ENCODE measurements around the gene LRPAP1. TPM values are rescaled to one million over a fixed set of nuclear protein-coding genes. Genes with fewer than 3 reads are reported as not detected.

LRPAP1 gene
- total RNA-seq, 1 donor from 2014 or later = 53.7 TPM

DNA sequence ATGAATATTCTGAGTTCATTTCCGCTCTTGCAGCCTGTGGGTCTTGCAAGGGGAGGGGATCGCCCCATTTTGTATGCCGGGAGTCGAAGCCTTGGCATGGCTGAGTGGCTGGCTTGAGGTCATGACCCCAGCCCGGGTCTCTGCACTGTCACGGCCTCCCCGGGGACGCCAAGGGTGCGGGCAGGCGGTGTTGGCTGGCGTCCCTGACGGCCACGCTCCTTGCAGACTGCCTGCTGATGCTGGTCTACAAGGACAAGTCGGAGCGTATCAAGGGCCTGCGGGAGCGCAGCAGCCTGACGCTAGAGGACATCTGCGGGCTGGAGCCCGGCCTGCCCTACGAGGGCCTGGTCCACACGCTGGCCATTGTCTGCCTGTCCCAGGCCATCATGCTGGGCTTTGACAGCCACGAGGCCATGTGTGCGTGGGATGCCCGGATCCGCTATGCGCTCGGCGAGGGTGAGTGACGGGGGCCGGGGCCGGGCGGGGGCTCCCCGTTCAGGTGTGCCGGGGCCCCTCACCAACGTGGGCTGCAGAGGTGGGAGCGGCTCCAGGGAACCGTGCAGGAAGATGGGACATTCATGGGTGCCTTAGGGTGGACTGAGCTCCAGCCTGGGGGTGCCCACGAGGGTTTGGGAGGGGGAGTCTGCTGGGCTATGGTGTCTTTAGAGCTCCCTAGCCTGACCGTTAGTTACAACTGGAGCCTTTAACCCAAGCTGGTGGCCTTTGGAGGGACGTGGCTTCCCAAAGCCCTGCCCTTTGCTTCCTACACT, 58.9 kb downstream of the LRPAP1 start:
- FAIRE-seq (no peak), DNase-seq (ENCODE audit: low read depth) (no peak)
- H3K4me3 ChIP-seq (ENCODE audit: low read depth, low read length) = no peak overlapping the region
- TF ChIP-seq, protein P1, sequence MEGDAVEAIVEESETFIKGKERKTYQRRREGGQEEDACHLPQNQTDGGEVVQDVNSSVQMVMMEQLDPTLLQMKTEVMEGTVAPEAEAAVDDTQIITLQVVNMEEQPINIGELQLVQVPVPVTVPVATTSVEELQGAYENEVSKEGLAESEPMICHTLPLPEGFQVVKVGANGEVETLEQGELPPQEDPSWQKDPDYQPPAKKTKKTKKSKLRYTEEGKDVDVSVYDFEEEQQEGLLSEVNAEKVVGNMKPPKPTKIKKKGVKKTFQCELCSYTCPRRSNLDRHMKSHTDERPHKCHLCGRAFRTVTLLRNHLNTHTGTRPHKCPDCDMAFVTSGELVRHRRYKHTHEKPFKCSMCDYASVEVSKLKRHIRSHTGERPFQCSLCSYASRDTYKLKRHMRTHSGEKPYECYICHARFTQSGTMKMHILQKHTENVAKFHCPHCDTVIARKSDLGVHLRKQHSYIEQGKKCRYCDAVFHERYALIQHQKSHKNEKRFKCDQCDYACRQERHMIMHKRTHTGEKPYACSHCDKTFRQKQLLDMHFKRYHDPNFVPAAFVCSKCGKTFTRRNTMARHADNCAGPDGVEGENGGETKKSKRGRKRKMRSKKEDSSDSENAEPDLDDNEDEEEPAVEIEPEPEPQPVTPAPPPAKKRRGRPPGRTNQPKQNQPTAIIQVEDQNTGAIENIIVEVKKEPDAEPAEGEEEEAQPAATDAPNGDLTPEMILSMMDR (IDR thresholded peaks at IDR 0.05; ENCODE audit: insufficient read depth, low read length, severe bottlenecking) = no peak
- H3K27me3 ChIP-seq (ENCODE audit: control insufficient read depth, insufficient read depth, low read length) = peaks cover 41% of the 10 kb centered on the region
- H3K36me3 ChIP-seq (ENCODE audit: control insufficient read depth, insufficient read depth, low read length) = no peaks in the 10 kb centered on the region

DNA sequence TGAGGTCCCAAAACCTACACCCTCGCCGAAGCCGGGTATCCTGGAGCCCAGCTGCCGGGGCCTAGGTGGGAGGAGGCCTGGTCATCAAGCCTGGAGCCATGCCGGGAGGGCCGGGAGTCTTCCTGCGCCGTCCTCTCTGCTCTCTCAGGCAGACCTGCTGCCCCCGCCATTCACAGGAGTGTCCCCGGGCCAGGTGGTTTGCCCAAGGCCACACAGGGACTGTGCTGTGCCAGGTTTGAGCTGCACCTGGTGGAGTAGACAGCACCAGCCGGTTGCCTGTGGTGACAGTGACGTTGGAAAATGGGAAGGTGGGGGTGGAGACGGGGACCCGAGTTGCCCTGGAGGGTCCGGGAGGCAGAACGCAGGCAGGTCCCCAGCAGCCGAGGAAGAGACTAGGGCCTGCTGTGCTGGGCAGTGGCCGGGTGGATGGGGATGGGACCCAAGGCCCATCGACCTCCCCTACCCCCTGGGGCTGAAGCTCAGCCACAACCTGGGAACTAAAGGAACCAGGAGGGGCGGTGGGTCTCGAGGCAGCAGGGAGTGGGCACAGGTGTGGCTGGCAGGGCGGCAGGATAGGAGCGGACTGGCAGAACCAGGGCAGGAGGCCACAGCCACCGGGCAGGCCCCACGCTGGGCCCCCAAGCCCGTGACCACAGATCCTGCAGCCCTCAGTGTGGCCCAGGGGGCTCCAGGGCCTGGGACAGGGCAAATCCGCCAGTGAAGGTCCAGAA, 59.6 kb downstream of the LRPAP1 start:
- Histone ChIP-seq H3K4me3 (ENCODE audit: low read depth, low read length) (no peak overlapping the region), H3K27me3 (ENCODE audit: control insufficient read depth, insufficient read depth, low read length) (peaks cover 38% of the 10 kb centered on the region), H3K36me3 (ENCODE audit: control insufficient read depth, insufficient read depth, low read length) (no peaks in the 10 kb centered on the region)
- TF ChIP-seq, protein P1 (IDR thresholded peaks at IDR 0.05; ENCODE audit: insufficient read depth, low read length, severe bottlenecking) = no peak
- FAIRE-seq (no peak), DNase-seq (ENCODE audit: low read depth) (no peak)

DNA sequence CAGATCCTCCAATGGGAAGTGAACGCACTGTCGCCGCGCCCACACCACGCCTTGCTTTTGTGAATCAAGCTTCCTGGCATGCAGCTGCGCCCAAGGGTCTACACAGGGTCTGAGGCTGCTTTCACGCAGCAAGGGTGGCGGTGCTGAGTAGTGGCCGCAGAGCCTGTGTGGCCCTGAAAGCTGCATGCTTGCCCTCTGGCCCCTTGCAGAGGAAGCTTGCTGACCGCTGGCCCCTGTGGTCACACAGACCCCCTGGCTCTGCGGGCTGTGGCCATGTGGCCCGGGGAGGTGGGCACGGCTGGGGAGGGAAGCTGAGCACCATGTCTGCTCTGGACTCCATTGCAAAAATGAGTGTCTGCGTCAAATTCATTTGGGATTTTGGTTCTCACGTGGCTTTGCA, 60.3 kb downstream of the LRPAP1 start:
- DNase-seq (ENCODE audit: low read depth) (no peak), FAIRE-seq (no peak)
- no peak overlapping the region for H3K4me3 ChIP-seq (ENCODE audit: low read depth, low read length)
- H3K36me3 ChIP-seq (ENCODE audit: control insufficient read depth, insufficient read depth, low read length) = no peaks in the 10 kb centered on the region
- TF ChIP-seq, protein P1 (IDR thresholded peaks at IDR 0.05; ENCODE audit: insufficient read depth, low read length, severe bottlenecking) = no peak
- H3K27me3 ChIP-seq (ENCODE audit: control insufficient read depth, insufficient read depth, low read length) = peaks cover 31% of the 10 kb centered on the region

DNA sequence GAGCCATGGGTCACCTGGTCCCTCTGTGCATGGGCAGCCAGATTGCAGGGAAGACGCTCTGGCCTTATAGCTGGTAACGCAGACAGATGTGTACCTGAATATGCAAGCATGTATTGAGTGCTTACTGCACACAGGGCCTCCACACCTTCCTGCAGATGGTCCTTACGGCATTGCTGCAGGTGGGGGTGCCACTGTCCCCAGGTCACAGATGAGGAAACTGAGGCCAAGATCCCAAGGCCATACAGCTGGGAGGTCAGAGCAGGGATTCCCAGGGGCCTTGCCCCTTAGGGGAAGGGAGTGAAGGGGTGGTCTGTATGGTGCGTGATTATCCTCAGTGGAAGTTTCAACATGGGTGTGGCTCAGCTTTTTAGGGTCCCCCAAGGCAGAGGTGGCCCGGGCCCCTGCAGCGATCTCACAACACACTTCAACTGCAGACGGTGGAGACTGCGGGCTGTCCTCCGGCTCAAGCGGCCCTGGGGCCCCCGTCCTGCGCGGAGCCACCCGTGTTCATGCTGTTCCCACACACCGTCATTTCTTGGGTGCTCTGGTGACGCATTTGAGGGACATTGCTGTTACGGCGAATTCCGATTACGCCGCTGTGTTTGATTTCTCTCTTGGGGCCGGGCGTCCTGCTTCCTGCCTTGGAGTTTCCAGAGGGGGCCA, 61.0 kb downstream of the LRPAP1 start:
- no peak overlapping the region for H3K4me3 ChIP-seq (ENCODE audit: low read depth, low read length)
- TF ChIP-seq, protein P1 (IDR thresholded peaks at IDR 0.05; ENCODE audit: insufficient read depth, low read length, severe bottlenecking) = no peak
- no peaks in the 10 kb centered on the region for H3K36me3 ChIP-seq (ENCODE audit: control insufficient read depth, insufficient read depth, low read length)
- peaks cover 32% of the 10 kb centered on the region for H3K27me3 ChIP-seq (ENCODE audit: control insufficient read depth, insufficient read depth, low read length)
- DNase-seq (ENCODE audit: low read depth) (no peak), FAIRE-seq (no peak)

DNA sequence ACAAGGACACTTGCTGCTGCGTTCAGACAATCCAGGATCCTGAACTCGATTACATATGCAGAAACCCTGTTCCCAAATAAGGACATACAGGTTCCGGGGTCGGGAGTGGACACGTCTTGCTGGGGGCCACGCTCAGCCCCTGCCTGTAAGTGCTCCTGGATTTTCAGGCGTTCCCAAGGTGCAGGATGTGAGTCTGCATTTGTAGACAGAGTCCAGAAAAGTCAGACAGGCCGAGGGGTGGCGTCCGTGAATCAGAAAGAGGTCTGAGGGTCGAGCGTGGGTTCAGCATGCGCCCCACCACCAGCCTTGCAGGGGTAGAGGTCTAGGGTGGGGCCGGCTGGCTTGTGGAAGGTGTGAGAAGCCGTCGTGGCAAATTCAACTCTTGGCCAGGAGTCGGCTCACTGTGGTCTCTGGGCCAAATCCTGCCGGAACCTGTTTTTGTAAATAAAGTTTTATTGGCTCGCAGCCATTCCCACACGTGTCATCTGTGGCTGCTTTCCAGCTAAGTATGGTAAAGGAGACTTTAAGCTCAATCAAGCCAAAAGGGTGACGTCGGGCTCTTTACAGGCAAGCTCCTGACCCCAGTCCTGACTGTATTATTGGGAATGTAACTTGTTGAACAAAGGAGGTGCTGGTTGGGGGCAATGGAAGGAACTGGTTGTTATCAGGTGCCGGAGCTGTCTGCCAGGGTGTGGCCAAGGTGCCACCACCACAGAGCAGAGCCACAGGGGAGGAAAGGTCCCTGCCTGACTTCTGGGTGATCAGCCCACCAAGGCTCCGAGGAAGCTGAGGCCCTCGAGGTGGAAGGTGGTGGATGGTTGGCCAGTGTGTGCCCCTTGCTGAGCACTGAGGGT, 61.8 kb downstream of the LRPAP1 start:
- DNase-seq (ENCODE audit: low read depth) (peak; percentile 57), FAIRE-seq (no peak)
- TF ChIP-seq, protein P1 (IDR thresholded peaks at IDR 0.05; ENCODE audit: insufficient read depth, low read length, severe bottlenecking) = no peak
- Histone ChIP-seq H3K27me3 (ENCODE audit: control insufficient read depth, insufficient read depth, low read length) (peaks cover 32% of the 10 kb centered on the region), H3K36me3 (ENCODE audit: control insufficient read depth, insufficient read depth, low read length) (no peaks in the 10 kb centered on the region), H3K4me3 (ENCODE audit: low read depth, low read length) (no peak overlapping the region)

Data from bronchial epithelial cell (primary cell).